Activated T-helper 1 cell treated with anti-CD3 and anti-CD28 coated beads, Interleukin-12 subunit alpha, Interleukin-12 subunit beta, Interleukin-2, Interleukin-4 antibody, amounts not matched to agents 30 ng/mL and 10 ng/mL and 1 ng/mL, durations not matched to agents 14 hours and 24 hours and 36 hours (primary cell): ENCODE measurements around the gene ZNF827. TPM values are rescaled to one million over a fixed set of nuclear protein-coding genes. Genes with fewer than 3 reads are reported as not detected.

ENCODE experiments used
- DNase-seq: peaks from one replicate; pipeline ENCODE4 v3.0.0; 2021; ENCODE audit warnings: low spot score
- H3K27ac Mint-ChIP-seq: one replicate; pipeline ENCODE4 v1.8.0; 2021; ENCODE audit warnings: mild to moderate bottlenecking, mixed read lengths
- H3K27me3 Mint-ChIP-seq: one replicate; pipeline ENCODE4 v1.8.0; 2022; ENCODE audit warnings: mild to moderate bottlenecking, moderate library complexity, mixed read lengths; ENCODE audit not compliant: insufficient read depth
- H3K36me3 Mint-ChIP-seq: one replicate; pipeline ENCODE4 v1.8.0; 2021; ENCODE audit warnings: low read depth, mixed read lengths
- H3K4me1 Mint-ChIP-seq: one replicate; pipeline ENCODE4 v1.8.0; 2021; ENCODE audit warnings: low read depth, mixed read lengths
- H3K4me3 Mint-ChIP-seq: one replicate; pipeline ENCODE4 v1.8.0; 2021; ENCODE audit warnings: mild to moderate bottlenecking, moderate library complexity, mixed read lengths
- H3K9me3 Mint-ChIP-seq: one replicate; pipeline ENCODE4 v1.8.0; 2021; ENCODE audit warnings: mixed read lengths
- intact Hi-C: fragments of 100-400 bp; cut with micrococcal nuclease; formaldehyde crosslinking; loops from one replicate; pipeline ENCODE4 v1.15.1; 2024
- total RNA-seq: library from RNA; stranded (reverse); gene quantifications from 2 replicates; pipeline ENCODE4 v1.2.3, GENCODE V29; 2022

ZNF827 gene
- total RNA-seq, 1 donor from 2014 or later: 51.1 TPM

GRCh38 chr4:145898926-145899531 lies 39.6 kb downstream of the ZNF827 start:
- Mint-ChIP-seq H3K36me3 (peaks cover 35% of the 10 kb centered on the region), H3K27me3 (no peaks in the 10 kb centered on the region), H3K4me1 (peaks cover 18% of the 10 kb centered on the region), H3K9me3 (no peaks in the 10 kb centered on the region), H3K4me3 (no peak overlapping the region), H3K27ac (no peak overlapping the region)
- intact Hi-C loops: no loop called here
- DNase-seq: no peak

GRCh38 chr4:145898466-145898865 lies 40.2 kb downstream of the ZNF827 start:
- Mint-ChIP-seq H3K27me3 (no peaks in the 10 kb centered on the region), H3K27ac (no peak overlapping the region), H3K36me3 (peaks cover 38% of the 10 kb centered on the region), H3K9me3 (no peaks in the 10 kb centered on the region), H3K4me3 (no peak overlapping the region), H3K4me1 (peaks cover 22% of the 10 kb centered on the region)
- no peak for DNase-seq
- intact Hi-C loops: no loop called here

GRCh38 chr4:145895056-145895455 lies 43.6 kb downstream of the ZNF827 start:
- Mint-ChIP-seq H3K27me3 (no peaks in the 10 kb centered on the region), H3K9me3 (no peaks in the 10 kb centered on the region), H3K4me3 (no peak overlapping the region), H3K4me1 (peaks cover 22% of the 10 kb centered on the region), H3K27ac (no peak overlapping the region), H3K36me3 (peaks cover 35% of the 10 kb centered on the region)
- no peak for DNase-seq
- intact Hi-C loops: no loop called here

GRCh38 chr4:145891958-145892357 lies 46.7 kb downstream of the ZNF827 start:
- H3K27ac Mint-ChIP-seq: no peak overlapping the region
- intact Hi-C loops: no loop called here
- H3K4me3 Mint-ChIP-seq: no peak overlapping the region
- H3K27me3 Mint-ChIP-seq: no peaks in the 10 kb centered on the region
- DNase-seq: no peak
- peaks cover 22% of the 10 kb centered on the region for H3K4me1 Mint-ChIP-seq
- peaks cover 30% of the 10 kb centered on the region for H3K36me3 Mint-ChIP-seq
- no peaks in the 10 kb centered on the region for H3K9me3 Mint-ChIP-seq

- intact Hi-C loops: no loop called here
- Mint-ChIP-seq H3K4me1 (peaks cover 21% of the 10 kb centered on the region), H3K27ac (no peak overlapping the region), H3K27me3 (no peaks in the 10 kb centered on the region), H3K9me3 (no peaks in the 10 kb centered on the region), H3K36me3 (peaks cover 32% of the 10 kb centered on the region), H3K4me3 (no peak overlapping the region)
- no peak for DNase-seq
These were observed 47.9 kb downstream of the ZNF827 start for GRCh38 chr4:145890689-145891088.

- no peak overlapping the region for H3K4me3 Mint-ChIP-seq
- H3K27me3 Mint-ChIP-seq: no peaks in the 10 kb centered on the region
- no peaks in the 10 kb centered on the region for H3K9me3 Mint-ChIP-seq
- H3K4me1 Mint-ChIP-seq: no peaks in the 10 kb centered on the region
- peaks cover 36% of the 10 kb centered on the region for H3K36me3 Mint-ChIP-seq
- intact Hi-C loops: no loop called here
- no peak overlapping the region for H3K27ac Mint-ChIP-seq
- no peak for DNase-seq
These were observed 50.2 kb downstream of the ZNF827 start for GRCh38 chr4:145888393-145888792.

GRCh38 chr4:145887241-145887991 lies 51.2 kb downstream of the ZNF827 start:
- intact Hi-C loops: no loop called here
- Mint-ChIP-seq H3K27me3 (no peaks in the 10 kb centered on the region), H3K9me3 (no peaks in the 10 kb centered on the region), H3K4me3 (no peak overlapping the region), H3K36me3 (peaks cover 33% of the 10 kb centered on the region), H3K4me1 (no peaks in the 10 kb centered on the region), H3K27ac (no peak overlapping the region)
- no peak for DNase-seq

GRCh38 chr4:145886871-145887240 lies 51.8 kb downstream of the ZNF827 start:
- no peak for DNase-seq
- Mint-ChIP-seq H3K4me3 (no peak overlapping the region), H3K9me3 (no peaks in the 10 kb centered on the region), H3K27ac (no peak overlapping the region), H3K27me3 (no peaks in the 10 kb centered on the region), H3K36me3 (peaks cover 30% of the 10 kb centered on the region), H3K4me1 (no peaks in the 10 kb centered on the region)
- intact Hi-C loops: no loop called here

- intact Hi-C loops: no loop called here
- Mint-ChIP-seq H3K9me3 (no peaks in the 10 kb centered on the region), H3K36me3 (peaks cover 24% of the 10 kb centered on the region), H3K27ac (no peak overlapping the region), H3K4me1 (no peaks in the 10 kb centered on the region), H3K27me3 (no peaks in the 10 kb centered on the region), H3K4me3 (no peak overlapping the region)
- no peak for DNase-seq
These were observed 53.0 kb downstream of the ZNF827 start for GRCh38 chr4:145885666-145886065.

- H3K4me1 Mint-ChIP-seq: no peaks in the 10 kb centered on the region
- H3K4me3 Mint-ChIP-seq: no peak overlapping the region
- intact Hi-C loops: no loop called here
- no peak overlapping the region for H3K27ac Mint-ChIP-seq
- no peaks in the 10 kb centered on the region for H3K9me3 Mint-ChIP-seq
- H3K27me3 Mint-ChIP-seq: no peaks in the 10 kb centered on the region
- H3K36me3 Mint-ChIP-seq: peaks cover 24% of the 10 kb centered on the region
- DNase-seq: no peak
These were observed 53.8 kb downstream of the ZNF827 start for GRCh38 chr4:145884775-145885174.

GRCh38 chr4:145883101-145883694 lies 55.4 kb downstream of the ZNF827 start:
- Mint-ChIP-seq H3K27me3 (no peaks in the 10 kb centered on the region), H3K4me1 (no peaks in the 10 kb centered on the region), H3K27ac (peak overlapping the region; percentile 49), H3K4me3 (no peak overlapping the region), H3K9me3 (no peaks in the 10 kb centered on the region), H3K36me3 (peaks cover 25% of the 10 kb centered on the region)
- intact Hi-C loops: no loop called here
- no peak for DNase-seq

- Mint-ChIP-seq H3K9me3 (no peaks in the 10 kb centered on the region), H3K27ac (no peak overlapping the region), H3K27me3 (no peaks in the 10 kb centered on the region), H3K4me3 (no peak overlapping the region), H3K36me3 (peaks cover 28% of the 10 kb centered on the region), H3K4me1 (no peaks in the 10 kb centered on the region)
- no peak for DNase-seq
- intact Hi-C loops: no loop called here
These were observed 56.0 kb downstream of the ZNF827 start for GRCh38 chr4:145882604-145883003.

- peaks cover 28% of the 10 kb centered on the region for H3K36me3 Mint-ChIP-seq
These were observed 56.6 kb downstream of the ZNF827 start for GRCh38 chr4:145881989-145882388.

More at GRCh38 chr4:145881989-145882388, 56.6 kb downstream of the ZNF827 start:
- Mint-ChIP-seq H3K4me3 (no peak overlapping the region), H3K27ac (no peak overlapping the region), H3K9me3 (no peaks in the 10 kb centered on the region), H3K4me1 (no peaks in the 10 kb centered on the region), H3K27me3 (no peaks in the 10 kb centered on the region)
- DNase-seq: no peak
- intact Hi-C loops: no loop called here
